Activated CD8-positive, alpha-beta T cell treated with anti-CD3 and anti-CD28 coated beads, Interleukin-2, amount 10 ng/mL, durations not matched to agents 7 days and 5 days (primary cell): ENCODE measurements around the gene PWP1. TPM values are rescaled to one million over a fixed set of nuclear protein-coding genes. Genes with fewer than 3 reads are reported as not detected.

Experiments used
- ATAC-seq: fragments of 150-1000 bp; cut with Tn5 transposase; one replicate; pipeline ENCODE4 v1.10.0; 2021; ENCODE audit warnings: moderate library complexity
- CTCF ChIA-PET: fragments of 350-600 bp; sonication (Branson Sonifier 250); formaldehyde crosslinking; loops from one replicate; lab custom pipeline; 2021; ENCODE audit warnings: antibody characterized with exemption; lab: Charles Lee
- POLR2A ChIA-PET: fragments of 350-600 bp; sonication (Branson Sonifier 250); formaldehyde crosslinking; loops from one replicate; lab custom pipeline; 2021; ENCODE audit warnings: antibody characterized with exemption; lab: Charles Lee
- DNase-seq: peaks from one replicate; pipeline ENCODE4 v3.0.0-alpha.2; 2020
- H3K27ac Mint-ChIP-seq: one replicate; pipeline ENCODE4 v1.8.0; 2021; ENCODE audit warnings: mild to moderate bottlenecking, mixed read lengths
- H3K27me3 Mint-ChIP-seq: one replicate; pipeline ENCODE4 v1.8.0; 2021; ENCODE audit warnings: low read depth, mixed read lengths
- H3K36me3 Mint-ChIP-seq: one replicate; pipeline ENCODE4 v1.8.0; 2021; ENCODE audit warnings: low read depth, mixed read lengths
- H3K4me1 Mint-ChIP-seq: one replicate; pipeline ENCODE4 v1.8.0; 2021; ENCODE audit warnings: low read depth, mixed read lengths
- H3K4me3 Mint-ChIP-seq: one replicate; pipeline ENCODE4 v1.8.0; 2021; ENCODE audit warnings: mild to moderate bottlenecking, mixed read lengths
- H3K9me3 Mint-ChIP-seq: one replicate; pipeline ENCODE4 v1.8.0; 2022; ENCODE audit warnings: mixed read lengths; ENCODE audit not compliant: insufficient read depth
- total RNA-seq, 2 experiments: library from RNA; stranded (reverse); gene quantifications; one replicate each; pipeline ENCODE4 v1.2.3, GENCODE V29; 2021

The PWP1 gene
- total RNA-seq, 2 experiments from 2014 or later: 40.9 to 44.6 TPM

DNA sequence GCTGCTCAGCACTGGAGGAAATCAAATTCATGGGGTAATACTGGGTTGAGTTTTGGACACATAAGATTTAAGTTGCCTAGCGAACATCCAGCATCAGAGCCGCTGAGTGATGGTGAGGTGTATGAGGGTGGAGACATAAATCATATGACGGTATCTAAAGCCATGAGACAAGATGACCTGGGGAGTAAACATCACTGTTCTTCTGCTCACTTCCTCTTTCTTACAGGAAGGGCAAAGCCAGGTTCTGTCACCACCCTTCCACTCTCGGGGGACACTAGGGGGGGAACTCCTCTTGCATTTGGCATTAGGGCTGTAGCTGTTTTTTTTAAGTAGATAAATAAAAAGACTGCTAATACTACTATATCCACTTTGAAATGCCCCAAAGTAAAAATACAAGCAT is 51.3 kb downstream of the PWP1 start:
- DNase-seq (peak; percentile 28), ATAC-seq (no peak)
- peaks cover 67% of the 10 kb centered on the region for H3K36me3 Mint-ChIP-seq
- ChIA-PET POLR2A (no interaction called here), CTCF (interaction anchor here (0.7 kb wide), 1 partner anchor 775 kb away, joined by 4 read pairs; no protein-coding TSS in a partner anchor)
- H3K27ac Mint-ChIP-seq: peak overlapping the region; percentile 10
- no peak overlapping the region for H3K4me3 Mint-ChIP-seq
- H3K9me3 Mint-ChIP-seq: no peaks in the 10 kb centered on the region
- H3K4me1 Mint-ChIP-seq: peaks cover 13% of the 10 kb centered on the region
- no peaks in the 10 kb centered on the region for H3K27me3 Mint-ChIP-seq

DNA sequence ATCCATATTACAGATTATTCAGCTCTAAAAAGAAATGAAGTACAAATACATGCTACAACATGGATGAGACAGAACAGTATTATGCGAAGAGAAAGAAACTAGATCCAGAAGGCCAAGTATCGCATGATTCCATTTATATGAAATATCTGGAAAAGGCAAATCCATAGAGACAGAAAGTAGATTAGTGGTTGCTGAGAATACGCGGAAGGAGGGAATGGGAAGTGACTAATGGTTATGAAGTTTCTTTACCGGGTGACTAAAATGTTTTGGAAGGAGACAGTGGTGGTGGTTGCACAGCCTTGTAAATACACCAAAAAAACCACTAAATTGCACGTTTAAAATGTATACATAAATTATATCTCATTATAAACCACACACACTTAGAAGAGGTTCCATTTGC is 62.9 kb downstream of the PWP1 start:
- Mint-ChIP-seq H3K4me3 (no peak overlapping the region), H3K4me1 (no peaks in the 10 kb centered on the region), H3K9me3 (no peaks in the 10 kb centered on the region), H3K36me3 (peaks cover 39% of the 10 kb centered on the region), H3K27ac (no peak overlapping the region), H3K27me3 (no peaks in the 10 kb centered on the region)
- no peak for ATAC-seq
- no peak for DNase-seq
- POLR2A ChIA-PET: interaction anchor here (0.6 to 1.0 kb wide), 2 partner anchors 9 to 794 kb away, joined by 3 read pairs; no protein-coding TSS in a partner anchor
- CTCF ChIA-PET: interaction anchor here (1.3 to 1.4 kb wide), 2 partner anchors 9 to 72 kb away, joined by 4 read pairs; no protein-coding TSS in a partner anchor

DNA sequence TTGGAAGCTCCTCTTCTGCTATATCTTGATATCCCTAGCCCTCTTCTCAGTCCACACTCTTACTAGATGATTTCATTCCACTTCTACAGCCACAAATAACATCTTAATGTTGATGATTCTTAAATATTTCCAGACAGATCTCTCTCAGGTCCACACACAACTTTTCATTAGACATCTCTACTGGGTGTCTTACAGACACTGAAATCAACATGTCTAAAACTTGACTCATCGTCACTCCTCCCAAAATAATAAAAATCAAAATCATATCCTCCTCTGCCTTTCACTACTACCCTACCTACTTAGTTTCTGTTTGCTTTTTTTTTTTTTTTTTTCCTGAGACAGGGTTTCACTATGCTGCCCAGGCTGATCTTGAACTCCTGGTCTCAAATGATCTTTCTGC is 63.5 kb downstream of the PWP1 start:
- DNase-seq: no peak
- no peaks in the 10 kb centered on the region for H3K27me3 Mint-ChIP-seq
- H3K36me3 Mint-ChIP-seq: peaks cover 41% of the 10 kb centered on the region
- no peaks in the 10 kb centered on the region for H3K4me1 Mint-ChIP-seq
- CTCF ChIA-PET: interaction anchor here (1.3 to 1.4 kb wide), 2 partner anchors 8 to 73 kb away, joined by 4 read pairs; no protein-coding TSS in a partner anchor
- H3K27ac Mint-ChIP-seq: no peak overlapping the region
- ATAC-seq: no peak
- no peaks in the 10 kb centered on the region for H3K9me3 Mint-ChIP-seq
- H3K4me3 Mint-ChIP-seq: no peak overlapping the region
- POLR2A ChIA-PET: interaction anchor here (0.6 to 1.0 kb wide), 2 partner anchors 9 to 795 kb away, joined by 3 read pairs; no protein-coding TSS in a partner anchor

DNA sequence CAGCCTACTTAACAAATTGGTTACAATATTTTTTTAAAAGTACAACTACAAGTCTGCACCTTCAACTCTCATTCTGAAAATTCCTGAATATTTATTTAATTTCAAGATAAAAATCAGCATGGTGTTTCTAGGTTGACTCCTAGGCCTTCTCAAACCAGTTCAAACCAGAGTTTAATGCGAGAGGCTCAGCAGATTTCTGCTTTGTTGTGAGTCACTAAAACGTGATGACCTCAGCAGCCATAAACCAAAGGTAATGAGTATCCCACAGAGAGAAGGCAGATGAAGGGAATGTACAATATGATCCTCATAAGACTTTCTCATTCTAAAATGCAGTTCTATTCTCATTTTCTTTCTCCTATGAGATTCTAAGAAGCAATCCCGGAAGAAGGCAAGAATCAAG is 73.8 kb downstream of the PWP1 start:
- peak overlapping the region; percentile 75 for H3K27ac Mint-ChIP-seq
- no peak for ATAC-seq
- H3K4me1 Mint-ChIP-seq: peaks cover 32% of the 10 kb centered on the region
- H3K36me3 Mint-ChIP-seq: peaks cover 19% of the 10 kb centered on the region
- POLR2A ChIA-PET: interaction anchor here (1.2 kb wide), 2 partner anchors 26 to 74 kb away, joined by 3 read pairs; no protein-coding TSS in a partner anchor
- H3K4me3 Mint-ChIP-seq: peak overlapping the region; percentile 87
- DNase-seq: peak; percentile 38
- H3K9me3 Mint-ChIP-seq: no peaks in the 10 kb centered on the region
- CTCF ChIA-PET: interaction anchor here (1.1 to 1.7 kb wide), 5 partner anchors 9 to 127 kb away, joined by 3 to 5 read pairs (median 4); no protein-coding TSS in a partner anchor
- peaks cover under 1% of the 10 kb centered on the region for H3K27me3 Mint-ChIP-seq

DNA sequence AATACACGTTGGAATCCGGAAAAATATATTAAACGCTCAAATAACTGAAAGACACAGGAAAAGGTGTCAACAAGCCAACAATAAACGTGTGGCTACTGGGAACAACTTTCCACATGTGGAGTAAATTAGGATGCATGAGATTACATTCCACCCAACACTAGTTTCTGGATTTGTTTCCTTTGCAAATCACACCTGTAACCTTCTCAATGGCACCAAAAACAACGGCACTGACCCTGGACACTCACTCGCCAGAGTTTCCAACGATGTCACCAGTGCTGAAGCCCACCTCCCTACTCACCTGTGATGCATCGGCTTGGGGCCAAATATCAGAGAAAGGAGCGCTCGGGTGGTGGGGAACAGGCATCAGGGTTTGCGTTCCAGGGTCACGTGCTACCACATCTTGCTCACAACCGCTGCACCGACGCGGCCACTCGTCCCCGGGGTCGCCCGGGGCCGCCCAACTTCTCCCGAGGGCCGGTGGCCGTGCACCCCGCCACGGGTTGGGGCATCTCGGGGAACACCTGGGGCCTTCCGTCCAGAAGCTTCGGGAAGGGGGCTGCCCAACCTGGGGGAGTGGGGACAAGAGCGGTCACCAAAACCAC is 74.7 kb downstream of the PWP1 start:
- DNase-seq (peak; percentile 49), ATAC-seq (peak; percentile 32)
- Mint-ChIP-seq H3K36me3 (peaks cover 17% of the 10 kb centered on the region), H3K9me3 (no peaks in the 10 kb centered on the region), H3K27me3 (peaks cover 2% of the 10 kb centered on the region), H3K4me3 (peak overlapping the region; percentile 87), H3K27ac (peak overlapping the region; percentile 86), H3K4me1 (peaks cover 32% of the 10 kb centered on the region)
- ChIA-PET CTCF (interaction anchor here (1.0 kb wide), 1 partner anchor 127 kb away, joined by 5 read pairs; no protein-coding TSS in a partner anchor), POLR2A (interaction anchor here (0.5 to 1.0 kb wide), 2 partner anchors 75 to 110 kb away, joined by 3 read pairs; no protein-coding TSS in a partner anchor)

DNA sequence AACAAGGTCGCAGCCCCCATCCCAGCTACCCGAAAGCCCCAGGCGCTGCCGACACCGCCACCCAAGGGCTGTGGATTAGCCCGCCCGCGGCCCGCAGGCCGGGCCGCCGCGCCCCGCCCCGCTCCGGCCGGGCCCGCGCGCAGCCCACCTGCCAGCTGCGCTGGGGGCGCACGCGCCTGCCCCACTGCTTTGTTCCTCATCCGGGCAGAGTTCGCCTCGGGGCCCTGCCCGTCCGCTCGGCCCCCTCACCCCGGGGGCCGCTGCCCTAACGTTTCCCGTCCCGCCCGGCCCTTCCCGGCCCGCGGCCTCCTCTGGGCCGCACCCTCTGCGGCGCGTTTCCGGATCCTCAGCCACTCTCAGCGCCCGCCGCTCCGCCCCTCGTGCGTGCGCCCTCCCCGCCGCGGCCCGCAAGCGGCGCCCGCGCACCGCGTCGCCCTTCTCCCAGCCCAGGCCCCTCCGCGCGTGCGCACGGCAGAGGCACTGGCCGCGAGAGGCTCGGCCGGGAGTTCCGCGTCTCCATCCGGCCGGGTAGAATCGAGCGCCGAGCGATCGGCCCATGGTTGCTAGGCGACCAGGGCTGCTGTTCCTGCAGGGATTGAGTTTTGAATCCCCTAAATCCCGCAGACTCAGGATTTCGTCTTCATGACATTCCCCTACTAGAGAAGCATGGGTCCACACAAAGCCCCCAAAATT is 75.4 kb downstream of the PWP1 start, which contains the start of gene PRDM4:
Gene PRDM4 (minus strand): TSS at position 329 of the 693 bp plus-strand sequence. CDS start 622 bp downstream, outside the sequence.
- peak; percentile 97 for ATAC-seq
- CTCF ChIA-PET: interaction anchor here (1.0 kb wide), 1 partner anchor 126 kb away, joined by 5 read pairs; no protein-coding TSS in a partner anchor

DNA sequence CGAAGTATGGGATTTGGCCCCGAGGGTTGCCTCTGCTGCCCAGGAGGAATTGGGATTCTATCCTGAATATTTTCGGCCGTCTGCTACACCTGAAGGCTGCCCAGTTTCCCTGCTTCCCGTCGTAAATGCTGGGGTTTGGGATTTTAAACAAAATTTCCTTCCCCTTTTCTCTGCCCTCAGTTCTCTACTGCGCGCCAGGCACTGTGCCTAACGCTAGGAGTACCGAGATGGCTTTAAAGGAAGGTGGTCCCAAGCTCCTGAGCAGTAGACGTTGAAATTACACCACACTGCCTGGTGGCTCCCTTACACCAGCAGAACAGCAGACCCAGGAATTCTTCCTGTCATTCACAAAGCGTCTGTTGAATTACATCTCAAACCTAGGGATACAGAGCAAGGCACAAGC is 75.9 kb downstream of the PWP1 start:
- H3K4me3 Mint-ChIP-seq: peak overlapping the region; percentile 71
- H3K4me1 Mint-ChIP-seq: peaks cover 32% of the 10 kb centered on the region
- ChIA-PET POLR2A (no interaction called here), CTCF (interaction anchor here (1.0 kb wide), 1 partner anchor 83 kb away, joined by 4 read pairs; no protein-coding TSS in a partner anchor)
- peaks cover 2% of the 10 kb centered on the region for H3K27me3 Mint-ChIP-seq
- no peaks in the 10 kb centered on the region for H3K9me3 Mint-ChIP-seq
- peaks cover 13% of the 10 kb centered on the region for H3K36me3 Mint-ChIP-seq
- ATAC-seq: no peak
- no peak for DNase-seq
- H3K27ac Mint-ChIP-seq: peak overlapping the region; percentile 84

More for the DNA sequence above, 75.4 kb downstream of the PWP1 start, which contains the start of gene PRDM4:
- Mint-ChIP-seq H3K27me3 (peaks cover 2% of the 10 kb centered on the region), H3K4me3 (peak within 1 kb of the TSS; percentile 87), H3K9me3 (no peaks in the 10 kb centered on the region), H3K36me3 (peaks cover 15% of the 10 kb centered on the region), H3K4me1 (peaks cover 32% of the 10 kb centered on the region), H3K27ac (peak within 1 kb of the TSS; percentile 86)
- POLR2A ChIA-PET: interaction anchor here (0.5 to 1.0 kb wide), 2 partner anchors 76 to 109 kb away, joined by 3 read pairs; no protein-coding TSS in a partner anchor
- DNase-seq: peak; percentile 90

Other genes with a start within 250 kb of the PWP1 start
- gene PRDM4, start 75.3 kb downstream of the PWP1 start, total RNA-seq: 10 to 100 TPM; 24.1 to 24.9 TPM
- gene ASCL4, start 88.9 kb downstream of the PWP1 start, total RNA-seq: not detected